NB4 (cell line): Measurements from ENCODE around the gene KRR1.

Experiments
- MYC ChIP-seq: IDR thresholded peaks from 2 replicates; pipeline ENCODE4 v1.6.1; 2011; ENCODE audit warnings: low read depth, low read length
- POLR2A ChIP-seq: IDR thresholded peaks from 2 replicates; pipeline ENCODE4 v1.6.1; 2011; ENCODE audit warnings: mild to moderate bottlenecking; ENCODE audit not compliant: insufficient read length; ENCODE audit errors: extremely low read depth
- TF ChIP-seq, protein P1 (sequence below): IDR thresholded peaks from one replicate; pipeline ENCODE4 v1.5.1; 2012; ENCODE audit warnings: low read depth, low read length
- TF ChIP-seq, protein P2 (sequence below): IDR thresholded peaks from 2 replicates; pipeline ENCODE4 v1.6.1; 2011; ENCODE audit warnings: low read depth, low read length

DNA sequence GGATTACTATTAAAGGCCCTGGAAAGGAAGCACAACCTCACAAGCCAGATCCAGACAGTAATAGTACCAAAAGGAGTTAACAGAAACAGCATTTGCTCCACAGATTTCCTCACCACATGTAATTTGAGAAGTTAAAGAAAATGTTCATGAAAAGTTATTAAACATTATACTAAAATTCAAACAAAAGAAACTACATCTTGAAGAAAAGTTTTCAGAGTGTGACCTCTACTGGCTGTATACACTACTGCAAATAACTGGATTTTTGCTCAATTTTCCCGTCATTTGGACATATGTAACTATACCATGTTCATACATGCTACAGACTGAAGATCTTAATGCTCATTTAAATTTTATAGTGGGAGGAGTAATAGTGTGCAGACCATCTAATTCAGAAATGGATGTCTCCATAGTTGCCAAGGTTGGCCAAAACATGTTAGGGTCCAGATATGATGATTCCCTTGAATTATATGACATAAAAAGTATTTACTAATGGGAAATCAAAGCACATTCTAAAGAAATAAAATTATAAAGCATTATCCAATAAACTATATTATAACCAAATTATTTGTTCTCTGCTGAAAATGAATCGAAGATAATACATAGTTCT, 5.6 kb downstream of the KRR1 start:
- TF ChIP-seq, protein P1, sequence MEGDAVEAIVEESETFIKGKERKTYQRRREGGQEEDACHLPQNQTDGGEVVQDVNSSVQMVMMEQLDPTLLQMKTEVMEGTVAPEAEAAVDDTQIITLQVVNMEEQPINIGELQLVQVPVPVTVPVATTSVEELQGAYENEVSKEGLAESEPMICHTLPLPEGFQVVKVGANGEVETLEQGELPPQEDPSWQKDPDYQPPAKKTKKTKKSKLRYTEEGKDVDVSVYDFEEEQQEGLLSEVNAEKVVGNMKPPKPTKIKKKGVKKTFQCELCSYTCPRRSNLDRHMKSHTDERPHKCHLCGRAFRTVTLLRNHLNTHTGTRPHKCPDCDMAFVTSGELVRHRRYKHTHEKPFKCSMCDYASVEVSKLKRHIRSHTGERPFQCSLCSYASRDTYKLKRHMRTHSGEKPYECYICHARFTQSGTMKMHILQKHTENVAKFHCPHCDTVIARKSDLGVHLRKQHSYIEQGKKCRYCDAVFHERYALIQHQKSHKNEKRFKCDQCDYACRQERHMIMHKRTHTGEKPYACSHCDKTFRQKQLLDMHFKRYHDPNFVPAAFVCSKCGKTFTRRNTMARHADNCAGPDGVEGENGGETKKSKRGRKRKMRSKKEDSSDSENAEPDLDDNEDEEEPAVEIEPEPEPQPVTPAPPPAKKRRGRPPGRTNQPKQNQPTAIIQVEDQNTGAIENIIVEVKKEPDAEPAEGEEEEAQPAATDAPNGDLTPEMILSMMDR = peak; percentile 57
- no peak for TF ChIP-seq POLR2A
- no peak for TF ChIP-seq MYC
- TF ChIP-seq, protein P2, sequence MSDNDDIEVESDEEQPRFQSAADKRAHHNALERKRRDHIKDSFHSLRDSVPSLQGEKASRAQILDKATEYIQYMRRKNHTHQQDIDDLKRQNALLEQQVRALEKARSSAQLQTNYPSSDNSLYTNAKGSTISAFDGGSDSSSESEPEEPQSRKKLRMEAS = no peak
